C4-2B (cell line): ENCODE measurements around the gene DPP7.

ENCODE experiments used
- H3K27ac ChIP-seq: fragments of 450-650 bp; 2 replicates; pipeline ENCODE4 v1.5.1; 2017
- CTCF ChIP-seq: fragments of 450-650 bp; conservative IDR thresholded peaks from 2 replicates; pipeline ENCODE4 v1.5.1; 2017; ENCODE audit warnings: mild to moderate bottlenecking
- ZFX ChIP-seq: fragments of 450-650 bp; IDR thresholded peaks from 2 replicates; pipeline ENCODE4 v1.6.1; 2017

DPP7 gene

GRCh38 chr9:137088121-137088520 lies 26.4 kb downstream of the DPP7 start:
- no peak for TF ChIP-seq CTCF
- no peak for TF ChIP-seq ZFX
- H3K27ac ChIP-seq = no peak overlapping the region; the same call in 1 of the 2 replicates

GRCh38 chr9:137087409-137087925 lies 27.1 kb downstream of the DPP7 start:
- peak overlapping the region; percentile 98 for H3K27ac ChIP-seq
- TF ChIP-seq CTCF (no peak), ZFX (no peak)

DNA sequence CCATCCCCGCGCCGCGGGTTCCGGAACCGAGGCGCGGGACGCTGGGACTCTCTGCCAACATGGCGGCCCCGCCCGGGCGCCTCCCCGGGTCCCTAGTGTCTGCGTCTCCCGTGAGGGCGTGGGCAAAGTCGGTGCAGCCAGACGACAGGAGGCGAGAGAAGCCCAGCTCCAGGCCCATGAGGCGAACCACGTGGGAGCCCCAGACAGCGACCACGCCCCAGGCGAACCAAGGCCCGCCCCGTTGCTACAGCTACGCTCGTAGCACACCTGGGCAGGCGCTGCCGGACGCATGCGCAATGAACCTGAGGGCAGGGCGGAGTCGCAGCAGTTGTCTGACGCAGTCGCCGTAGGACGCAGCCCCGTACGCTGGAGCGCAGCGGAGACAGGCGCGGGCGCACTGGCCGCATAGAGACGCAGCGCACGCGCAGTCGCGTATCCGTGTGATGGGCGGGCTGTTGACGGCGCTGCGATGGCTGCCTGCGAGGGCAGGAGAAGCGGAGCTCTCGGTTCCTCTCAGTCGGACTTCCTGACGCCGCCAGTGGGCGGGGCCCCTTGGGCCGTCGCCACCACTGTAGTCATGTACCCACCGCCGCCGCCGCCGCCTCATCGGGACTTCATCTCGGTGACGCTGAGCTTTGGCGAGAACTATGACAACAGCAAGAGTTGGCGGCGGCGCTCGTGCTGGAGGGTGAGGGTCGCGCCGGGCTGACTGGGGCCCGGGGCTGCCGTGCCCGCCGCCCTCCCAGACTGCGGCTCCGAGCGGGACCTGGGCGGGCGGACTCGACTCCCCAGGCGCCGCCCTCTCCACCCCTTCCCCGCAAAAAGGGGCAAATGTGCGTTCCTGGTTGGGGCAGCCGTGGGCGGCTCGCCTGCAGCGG lies 27.8 kb downstream of the DPP7 start, which contains the start of gene MAN1B1:
Gene MAN1B1 (plus strand): TSS at position 455 of the 878 bp plus-strand sequence. CDS start 15 bp downstream, at position 470.
- H3K27ac ChIP-seq = peak within 1 kb of the TSS; percentile 98
- TF ChIP-seq ZFX (peak; percentile 35; the same call in 1 of the 2 replicates), CTCF (no peak)

GRCh38 chr9:137085920-137086530 lies 28.5 kb downstream of the DPP7 start:
- no peak for TF ChIP-seq CTCF
- peak; percentile 76; the same call in 1 of the 2 replicates for TF ChIP-seq ZFX
- H3K27ac ChIP-seq = peak overlapping the region; percentile 98

DNA sequence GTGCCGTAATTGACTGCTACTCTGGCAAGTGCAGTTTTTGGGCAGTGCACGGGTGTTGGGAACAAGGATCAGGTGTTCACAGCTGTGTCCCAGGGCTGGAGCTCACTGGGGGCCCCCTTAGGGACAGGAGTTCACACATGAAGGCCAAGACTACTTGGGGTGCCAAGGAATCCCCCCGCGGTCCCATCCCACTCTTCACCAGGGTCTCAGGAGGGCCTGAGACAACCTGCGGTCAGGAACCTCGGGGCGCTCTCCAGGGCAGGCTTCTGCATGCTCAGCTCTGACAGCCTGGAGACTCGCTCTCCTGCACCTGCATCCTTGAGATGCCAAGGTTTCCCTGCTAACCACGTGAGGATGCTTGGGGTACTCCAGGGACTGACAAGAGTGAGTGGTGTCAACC lies 30.0 kb downstream of the DPP7 start:
- no peak for TF ChIP-seq CTCF
- TF ChIP-seq ZFX = no peak
- H3K27ac ChIP-seq = peak overlapping the region; percentile 98; the same call in 1 of the 2 replicates

- TF ChIP-seq CTCF (no peak), ZFX (no peak)
- no peak overlapping the region for H3K27ac ChIP-seq
Observed at GRCh38 chr9:137083394-137084004, 31.0 kb downstream of the DPP7 start.
